ENCODE data around the gene MAP4K4. TPM values are rescaled to one million over a fixed set of nuclear protein-coding genes. Genes with fewer than 3 reads are reported as not detected.

MAP4K4 gene
- total RNA-seq, 1 donor from 2014 or later: 68.4 TPM

GRCh38 chr2:101850991-101851390 is 153.5 kb downstream of the MAP4K4 start:
- no peaks in the 10 kb centered on the region for H3K27me3 ChIP-seq (ENCODE audit: low read depth)
- no peak for DNase-seq
- H3K4me3 ChIP-seq: no peak overlapping the region
- H3K27ac ChIP-seq: no peak overlapping the region
- no peaks in the 10 kb centered on the region for H3K9me3 ChIP-seq
- H3K36me3 ChIP-seq: peaks cover 67% of the 10 kb centered on the region
- TF ChIP-seq, protein P1, sequence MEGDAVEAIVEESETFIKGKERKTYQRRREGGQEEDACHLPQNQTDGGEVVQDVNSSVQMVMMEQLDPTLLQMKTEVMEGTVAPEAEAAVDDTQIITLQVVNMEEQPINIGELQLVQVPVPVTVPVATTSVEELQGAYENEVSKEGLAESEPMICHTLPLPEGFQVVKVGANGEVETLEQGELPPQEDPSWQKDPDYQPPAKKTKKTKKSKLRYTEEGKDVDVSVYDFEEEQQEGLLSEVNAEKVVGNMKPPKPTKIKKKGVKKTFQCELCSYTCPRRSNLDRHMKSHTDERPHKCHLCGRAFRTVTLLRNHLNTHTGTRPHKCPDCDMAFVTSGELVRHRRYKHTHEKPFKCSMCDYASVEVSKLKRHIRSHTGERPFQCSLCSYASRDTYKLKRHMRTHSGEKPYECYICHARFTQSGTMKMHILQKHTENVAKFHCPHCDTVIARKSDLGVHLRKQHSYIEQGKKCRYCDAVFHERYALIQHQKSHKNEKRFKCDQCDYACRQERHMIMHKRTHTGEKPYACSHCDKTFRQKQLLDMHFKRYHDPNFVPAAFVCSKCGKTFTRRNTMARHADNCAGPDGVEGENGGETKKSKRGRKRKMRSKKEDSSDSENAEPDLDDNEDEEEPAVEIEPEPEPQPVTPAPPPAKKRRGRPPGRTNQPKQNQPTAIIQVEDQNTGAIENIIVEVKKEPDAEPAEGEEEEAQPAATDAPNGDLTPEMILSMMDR (IDR thresholded peaks at IDR 0.05): no peak
- intact Hi-C loops (cut with DNase I): no loop called here
- no peak for ATAC-seq
- no peaks in the 10 kb centered on the region for H3K4me1 ChIP-seq

- no peak for ATAC-seq
- no peaks in the 10 kb centered on the region for H3K9me3 ChIP-seq
- no peak overlapping the region for H3K27ac ChIP-seq
- H3K4me3 ChIP-seq: no peak overlapping the region
- DNase-seq: no peak
- intact Hi-C loops (cut with DNase I): no loop called here
- TF ChIP-seq, protein P1 (IDR thresholded peaks at IDR 0.05): no peak
- H3K4me1 ChIP-seq: no peaks in the 10 kb centered on the region
- H3K27me3 ChIP-seq (ENCODE audit: low read depth): no peaks in the 10 kb centered on the region
- H3K36me3 ChIP-seq: peaks cover 63% of the 10 kb centered on the region
Observed at GRCh38 chr2:101852824-101853223, 155.3 kb downstream of the MAP4K4 start.

DNA sequence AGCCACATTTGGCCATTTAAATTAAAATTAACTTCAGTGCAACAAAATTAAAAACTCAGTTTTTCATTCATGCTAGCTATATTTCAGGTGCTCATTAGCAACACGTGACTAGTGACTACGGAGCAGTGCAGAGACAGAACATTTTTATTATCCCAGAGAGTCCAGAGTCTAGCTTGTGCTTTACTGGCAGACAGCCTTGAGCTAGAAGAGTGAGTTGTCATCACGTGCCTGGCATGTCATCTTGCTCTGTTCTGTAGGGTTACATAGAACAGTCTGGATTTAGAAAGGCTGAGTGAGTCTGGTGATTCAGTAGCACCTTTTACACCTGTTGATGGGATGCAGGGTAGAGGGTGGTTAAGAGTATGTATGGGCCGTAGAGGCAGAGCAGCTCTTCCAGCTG is 157.4 kb downstream of the MAP4K4 start:
- intact Hi-C loops (cut with DNase I): no loop called here
- Histone ChIP-seq H3K36me3 (peaks cover 72% of the 10 kb centered on the region), H3K9me3 (no peaks in the 10 kb centered on the region), H3K4me3 (no peak overlapping the region), H3K27me3 (ENCODE audit: low read depth) (no peaks in the 10 kb centered on the region), H3K27ac (no peak overlapping the region), H3K4me1 (no peaks in the 10 kb centered on the region)
- ATAC-seq: no peak
- DNase-seq: no peak
- TF ChIP-seq, protein P1 (IDR thresholded peaks at IDR 0.05): no peak

DNA sequence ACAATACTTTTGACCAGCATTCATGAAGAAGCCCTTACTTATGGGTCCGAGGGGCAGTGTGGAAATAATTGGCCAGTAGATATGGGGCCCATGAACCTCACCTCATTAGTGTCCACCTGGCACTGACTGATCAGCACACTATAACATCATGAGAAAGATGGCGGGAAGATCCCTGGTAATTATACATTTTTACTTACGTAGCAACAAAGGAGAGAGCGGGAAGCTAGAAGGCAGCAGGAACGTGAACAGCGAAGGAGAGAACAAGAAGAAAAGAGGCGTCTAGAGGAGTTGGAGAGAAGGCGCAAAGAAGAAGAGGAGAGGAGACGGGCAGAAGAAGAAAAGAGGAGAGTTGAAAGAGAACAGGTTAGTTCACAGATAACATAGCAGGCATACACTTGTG is 158.3 kb downstream of the MAP4K4 start:
- no peak for ATAC-seq

GRCh38 chr2:101858246-101858645 is 160.7 kb downstream of the MAP4K4 start:
- Histone ChIP-seq H3K27me3 (ENCODE audit: low read depth) (no peaks in the 10 kb centered on the region), H3K36me3 (peaks cover 84% of the 10 kb centered on the region), H3K4me1 (no peaks in the 10 kb centered on the region), H3K27ac (no peak overlapping the region), H3K9me3 (no peaks in the 10 kb centered on the region), H3K4me3 (no peak overlapping the region)
- no peak for ATAC-seq
- DNase-seq: no peak
- TF ChIP-seq, protein P1 (IDR thresholded peaks at IDR 0.05): no peak
- intact Hi-C loops (cut with DNase I): no loop called here

More for the DNA sequence above, 158.3 kb downstream of the MAP4K4 start:
- Histone ChIP-seq H3K27ac (no peak overlapping the region), H3K36me3 (peaks cover 74% of the 10 kb centered on the region), H3K4me3 (no peak overlapping the region), H3K9me3 (no peaks in the 10 kb centered on the region), H3K4me1 (no peaks in the 10 kb centered on the region), H3K27me3 (ENCODE audit: low read depth) (no peaks in the 10 kb centered on the region)
- DNase-seq: no peak
- TF ChIP-seq, protein P1 (IDR thresholded peaks at IDR 0.05): no peak
- intact Hi-C loops (cut with DNase I): no loop called here

GRCh38 chr2:101858910-101859309 is 161.4 kb downstream of the MAP4K4 start:
- Histone ChIP-seq H3K9me3 (no peaks in the 10 kb centered on the region), H3K36me3 (peaks cover 86% of the 10 kb centered on the region), H3K4me3 (no peak overlapping the region), H3K27me3 (ENCODE audit: low read depth) (no peaks in the 10 kb centered on the region), H3K4me1 (no peaks in the 10 kb centered on the region), H3K27ac (no peak overlapping the region)
- TF ChIP-seq, protein P1 (IDR thresholded peaks at IDR 0.05): no peak
- DNase-seq (no peak), ATAC-seq (no peak)
- intact Hi-C loops (cut with DNase I): no loop called here

Measured in lower lobe of right lung (tissue), 2 donors.